DND-41 (cell line): Measurements from ENCODE around the gene AKAP17A.

Source experiments
- CTCF ChIP-seq: IDR thresholded peaks from 2 replicates; pipeline ENCODE4 v1.5.1; 2012; ENCODE audit warnings: borderline replicate concordance, low read length, moderate library complexity, mild to moderate bottlenecking; ENCODE audit not compliant: poor library complexity, severe bottlenecking; ENCODE audit errors: extremely low read depth
- EZH2 ChIP-seq: IDR thresholded peaks from 3 replicates; pipeline ENCODE4 v1.6.1; 2012; ENCODE audit warnings: borderline replicate concordance, low read depth, mild to moderate bottlenecking, moderate library complexity, low read length, inconsistent platforms; ENCODE audit not compliant: severe bottlenecking

GRCh38 chrX:1589356-1590130, 1.9 kb upstream of the AKAP17A start:
- TF ChIP-seq CTCF (no peak), EZH2 (no peak)
